HepG2 (cell line): ENCODE results near the gene RSPH1. TPM values are rescaled to one million over a fixed set of nuclear protein-coding genes. Genes with fewer than 3 reads are reported as not detected.

Experiments used
- EZH2 ChIP-seq: conservative IDR thresholded peaks from 2 replicates; pipeline ENCODE4 v1.6.1; 2012; ENCODE audit warnings: mild to moderate bottlenecking, low read depth, low read length, moderate library complexity
- HNRNPK ChIP-seq: fragments of 200-400 bp; formaldehyde crosslinking; IDR thresholded peaks from 2 replicates; pipeline ENCODE4 v1.6.1; 2018; ENCODE audit warnings: low read length, low read depth, moderate library complexity, mild to moderate bottlenecking; ENCODE audit not compliant: poor library complexity, severe bottlenecking
- NFE2L1 ChIP-seq: sonication (generic); formaldehyde crosslinking; IDR thresholded peaks from 2 replicates; pipeline ENCODE4 v1.4.0; 2020; ENCODE audit warnings: missing genetic modification reagents, mild to moderate bottlenecking, borderline replicate concordance
- PHF8 ChIP-seq: sonication (generic); formaldehyde crosslinking; IDR thresholded peaks from 2 replicates; pipeline ENCODE4 v1.5.0; 2020; ENCODE audit warnings: missing genetic modification reagents
- TMF1 ChIP-seq: sonication (generic); formaldehyde crosslinking; IDR thresholded peaks from 2 replicates; pipeline ENCODE4 v1.8.1; 2022; ENCODE audit warnings: low read depth, missing genetic modification reagents
- ZNF232 ChIP-seq: sonication (generic); formaldehyde crosslinking; IDR thresholded peaks from 2 replicates; pipeline ENCODE4 v1.4.0; 2020; ENCODE audit warnings: missing genetic modification reagents, borderline replicate concordance
- ZNF670 ChIP-seq: sonication (generic); formaldehyde crosslinking; IDR thresholded peaks from 2 replicates; pipeline ENCODE4 v1.8.0; 2022; ENCODE audit warnings: mild to moderate bottlenecking, missing genetic modification reagents, borderline replicate concordance
- ZNF816 ChIP-seq: sonication (generic); formaldehyde crosslinking; IDR thresholded peaks from 2 replicates; pipeline ENCODE4 v1.8.0; 2022; ENCODE audit warnings: missing genetic modification reagents, mild to moderate bottlenecking, borderline replicate concordance
- polyA plus RNA-seq, 8 experiments: library from polyadenylated mRNA; depleted of rRNA in 3 of 8; stranded (reverse) in 7 of 8; unstranded in 1 of 8; fragments of >200 nt; fragmentation: Illumina TruSeq in 4 of 8; extraction: Trizol in 4 of 8; gene quantifications; 2 replicates each; pipeline versions ENCODE4 v1.2.1 to v1.2.3, GENCODE V29; 2011 to 2016; ENCODE audit warnings: low read depth in 4 of 8, missing spikeins in 1 of 8, mixed read lengths in 1 of 8; ENCODE audit not compliant: insufficient read depth in 1 of 8
- total RNA-seq, 5 experiments: library from RNA; depleted of rRNA; stranded (reverse); fragments of >200 nt; fragmentation: Illumina TruSeq; extraction: Trizol; gene quantifications; 2 replicates each; pipeline ENCODE4 v1.2.3, GENCODE V29; 2016; ENCODE audit warnings: low read depth in 1 of 5
- TF ChIP-seq, protein P1 (sequence below): sonication (generic); formaldehyde crosslinking; IDR thresholded peaks from 2 replicates; pipeline ENCODE4 v1.9.0; 2022; ENCODE audit warnings: missing genetic modification reagents, mild to moderate bottlenecking, borderline replicate concordance
- TF ChIP-seq, protein P2 (sequence below): sonication (generic); formaldehyde crosslinking; IDR thresholded peaks from 2 replicates; pipeline ENCODE4 v1.8.1; 2023; ENCODE audit warnings: mild to moderate bottlenecking, missing genetic modification reagents
- TF ChIP-seq, protein P3 (sequence below): IDR thresholded peaks from 2 replicates; pipeline ENCODE4 v1.6.1; 2016; ENCODE audit warnings: missing biosample characterization, missing genetic modification reagents, low read depth
- TF ChIP-seq, protein P4 (sequence below): sonication (generic); formaldehyde crosslinking; IDR thresholded peaks from 2 replicates; pipeline ENCODE4 v1.8.1; 2023; ENCODE audit warnings: mild to moderate bottlenecking, inconsistent platforms, moderate library complexity, missing genetic modification reagents, borderline replicate concordance
- TF ChIP-seq, protein P5 (sequence below): fragments of 450-650 bp; IDR thresholded peaks from 2 replicates; pipeline ENCODE4 v1.6.1; 2017

The RSPH1 gene
- total and polyA plus RNA-seq, 2 of the 13 experiments (the other 11 are each of a cell fraction or from before 2014, with no cell fraction given) = not detected

DNA sequence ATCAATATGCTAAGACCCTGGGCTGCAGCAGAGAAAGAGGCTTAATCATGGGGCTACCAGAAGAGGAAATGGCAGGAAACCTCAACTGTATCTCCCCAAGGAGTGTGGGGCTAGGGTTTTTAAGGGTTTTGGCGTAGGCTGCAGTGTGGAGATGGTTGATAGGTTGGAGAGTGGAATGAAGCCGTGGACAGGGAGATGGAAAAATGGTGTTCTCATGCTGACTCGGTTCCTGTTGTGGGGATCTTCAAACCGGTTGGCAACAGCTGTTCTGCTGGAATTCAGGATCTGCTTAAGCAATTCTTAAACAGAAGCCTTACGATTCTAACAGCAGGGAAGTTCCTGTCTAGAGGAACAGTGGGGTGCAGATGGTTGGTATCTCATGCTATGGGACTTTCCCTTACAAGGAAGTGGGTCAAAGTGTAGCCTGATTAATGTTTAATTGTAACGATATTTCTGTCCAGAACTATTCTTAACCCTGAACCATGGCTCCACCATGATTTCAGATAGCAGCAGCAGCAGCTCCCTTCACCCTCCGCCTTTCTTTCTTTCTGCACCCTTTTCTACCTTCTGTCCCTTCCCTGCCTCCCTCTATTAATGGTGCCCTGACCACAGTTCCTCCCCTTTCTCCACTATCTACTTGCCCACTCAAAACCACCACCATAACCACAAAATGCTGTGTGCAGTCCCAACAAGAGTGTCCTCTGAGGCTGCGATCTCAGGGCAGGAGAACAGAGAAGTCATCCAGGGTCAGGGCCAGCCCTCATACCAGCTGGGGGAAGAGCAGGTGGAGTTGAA is 30.8 kb downstream of the RSPH1 start (continued):
- TF ChIP-seq, protein P1, sequence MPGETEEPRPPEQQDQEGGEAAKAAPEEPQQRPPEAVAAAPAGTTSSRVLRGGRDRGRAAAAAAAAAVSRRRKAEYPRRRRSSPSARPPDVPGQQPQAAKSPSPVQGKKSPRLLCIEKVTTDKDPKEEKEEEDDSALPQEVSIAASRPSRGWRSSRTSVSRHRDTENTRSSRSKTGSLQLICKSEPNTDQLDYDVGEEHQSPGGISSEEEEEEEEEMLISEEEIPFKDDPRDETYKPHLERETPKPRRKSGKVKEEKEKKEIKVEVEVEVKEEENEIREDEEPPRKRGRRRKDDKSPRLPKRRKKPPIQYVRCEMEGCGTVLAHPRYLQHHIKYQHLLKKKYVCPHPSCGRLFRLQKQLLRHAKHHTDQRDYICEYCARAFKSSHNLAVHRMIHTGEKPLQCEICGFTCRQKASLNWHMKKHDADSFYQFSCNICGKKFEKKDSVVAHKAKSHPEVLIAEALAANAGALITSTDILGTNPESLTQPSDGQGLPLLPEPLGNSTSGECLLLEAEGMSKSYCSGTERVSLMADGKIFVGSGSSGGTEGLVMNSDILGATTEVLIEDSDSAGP (CRISPR knock-in tag) = no peak
- TF ChIP-seq, protein P2, sequence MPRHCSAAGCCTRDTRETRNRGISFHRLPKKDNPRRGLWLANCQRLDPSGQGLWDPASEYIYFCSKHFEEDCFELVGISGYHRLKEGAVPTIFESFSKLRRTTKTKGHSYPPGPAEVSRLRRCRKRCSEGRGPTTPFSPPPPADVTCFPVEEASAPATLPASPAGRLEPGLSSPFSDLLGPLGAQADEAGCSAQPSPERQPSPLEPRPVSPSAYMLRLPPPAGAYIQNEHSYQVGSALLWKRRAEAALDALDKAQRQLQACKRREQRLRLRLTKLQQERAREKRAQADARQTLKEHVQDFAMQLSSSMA (CRISPR knock-in tag) = no peak
- TF ChIP-seq ZNF232 (CRISPR knock-in tag) (no peak), ZNF816 (CRISPR knock-in tag) (no peak), HNRNPK (no peak), PHF8 (CRISPR knock-in tag) (no peak), ZNF670 (CRISPR knock-in tag) (no peak), NFE2L1 (no peak), EZH2 (no peak), TMF1 (CRISPR knock-in tag) (no peak)
- TF ChIP-seq, protein P3, sequence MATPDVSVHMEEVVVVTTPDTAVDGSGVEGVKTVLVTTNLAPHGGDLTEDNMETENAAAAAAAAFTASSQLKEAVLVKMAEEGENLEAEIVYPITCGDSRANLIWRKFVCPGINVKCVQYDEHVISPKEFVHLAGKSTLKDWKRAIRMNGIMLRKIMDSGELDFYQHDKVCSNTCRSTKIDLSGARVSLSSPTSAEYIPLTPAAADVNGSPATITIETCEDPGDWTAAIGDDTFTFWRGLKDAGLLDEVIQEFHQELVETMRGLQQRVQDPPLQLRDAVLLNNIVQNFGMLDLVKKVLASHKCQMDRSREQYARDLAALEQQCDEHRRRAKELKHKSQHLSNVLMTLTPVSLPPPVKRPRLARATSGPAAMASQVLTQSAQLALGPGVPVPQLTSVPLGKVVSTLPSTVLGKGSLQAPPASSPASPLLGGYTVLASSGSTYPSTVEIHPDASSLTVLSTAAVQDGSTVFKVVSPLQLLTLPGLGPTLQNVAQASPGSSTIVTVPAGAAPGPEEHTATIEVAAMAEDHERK (CRISPR knock-in tag) = no peak
- TF ChIP-seq, protein P4, sequence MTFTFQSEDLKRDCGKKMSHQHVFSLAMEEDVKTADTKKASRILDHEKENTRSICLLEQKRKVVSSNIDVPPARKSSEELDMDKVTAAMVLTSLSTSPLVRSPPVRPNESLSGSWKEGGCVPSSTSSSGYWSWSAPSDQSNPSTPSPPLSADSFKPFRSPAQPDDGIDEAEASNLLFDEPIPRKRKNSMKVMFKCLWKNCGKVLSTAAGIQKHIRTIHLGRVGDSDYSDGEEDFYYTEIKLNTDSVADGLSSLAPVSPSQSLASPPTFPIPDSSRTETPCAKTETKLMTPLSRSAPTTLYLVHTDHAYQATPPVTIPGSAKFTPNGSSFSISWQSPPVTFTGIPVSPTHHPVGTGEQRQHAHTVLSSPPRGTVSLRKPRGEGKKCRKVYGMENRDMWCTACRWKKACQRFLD (CRISPR knock-in tag) = no peak
- TF ChIP-seq, protein P5, sequence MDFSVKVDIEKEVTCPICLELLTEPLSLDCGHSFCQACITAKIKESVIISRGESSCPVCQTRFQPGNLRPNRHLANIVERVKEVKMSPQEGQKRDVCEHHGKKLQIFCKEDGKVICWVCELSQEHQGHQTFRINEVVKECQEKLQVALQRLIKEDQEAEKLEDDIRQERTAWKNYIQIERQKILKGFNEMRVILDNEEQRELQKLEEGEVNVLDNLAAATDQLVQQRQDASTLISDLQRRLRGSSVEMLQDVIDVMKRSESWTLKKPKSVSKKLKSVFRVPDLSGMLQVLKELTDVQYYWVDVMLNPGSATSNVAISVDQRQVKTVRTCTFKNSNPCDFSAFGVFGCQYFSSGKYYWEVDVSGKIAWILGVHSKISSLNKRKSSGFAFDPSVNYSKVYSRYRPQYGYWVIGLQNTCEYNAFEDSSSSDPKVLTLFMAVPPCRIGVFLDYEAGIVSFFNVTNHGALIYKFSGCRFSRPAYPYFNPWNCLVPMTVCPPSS = no peak
- TF ChIP-seq, all 625 proteins: peak for 0
